ENCODE results near the gene UNC5A. TPM values are rescaled to one million over a fixed set of nuclear protein-coding genes. Genes with fewer than 3 reads are reported as not detected.

Gene UNC5A
- total RNA-seq, 1 donor from 2014 or later: not detected

DNA sequence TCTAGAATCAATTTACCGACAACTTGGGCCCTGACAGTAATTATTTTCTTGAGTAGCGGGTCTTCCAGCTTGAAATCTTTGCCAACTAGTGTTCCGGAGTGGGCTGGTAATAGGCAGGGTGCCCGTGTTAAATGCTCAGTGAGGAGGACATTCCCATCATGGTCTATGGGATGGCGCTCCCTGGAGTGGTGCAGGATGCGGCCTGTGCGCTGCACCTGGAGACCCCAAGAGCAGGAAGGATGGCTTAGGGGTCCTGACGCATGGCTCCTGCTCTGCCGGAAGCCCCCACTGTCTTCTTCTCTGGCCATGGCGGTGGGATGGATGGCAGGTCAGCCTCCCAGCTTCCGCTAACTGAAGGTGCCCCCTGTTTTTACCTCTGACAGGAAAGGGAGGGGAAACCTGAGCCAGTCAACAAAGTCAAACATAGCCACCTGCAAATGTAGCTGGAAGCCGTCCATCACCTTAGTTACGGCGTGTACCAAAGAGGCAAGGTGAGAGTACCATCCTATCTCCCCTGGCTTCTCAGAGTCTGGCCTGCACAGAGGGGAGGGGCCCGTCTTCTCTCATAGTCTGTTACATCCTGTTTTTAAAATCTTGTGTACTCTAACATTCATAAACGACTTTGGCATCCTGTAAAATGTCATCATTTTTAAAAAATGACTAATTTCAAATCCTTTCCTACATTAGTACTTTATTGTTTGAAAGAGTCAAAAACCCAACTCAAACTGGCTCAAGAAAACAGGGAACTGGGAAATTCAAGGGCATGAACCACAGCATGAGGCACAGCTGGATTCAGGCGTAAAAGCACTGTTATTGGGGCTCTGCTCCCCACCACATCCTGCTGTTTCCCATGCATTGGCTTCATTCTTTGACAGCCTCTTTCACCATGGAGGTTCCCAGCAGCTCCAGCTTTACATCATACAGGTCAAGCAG, 28.5 kb upstream of the UNC5A start:
- no peak for DNase-seq (ENCODE audit: low spot score)

DNA sequence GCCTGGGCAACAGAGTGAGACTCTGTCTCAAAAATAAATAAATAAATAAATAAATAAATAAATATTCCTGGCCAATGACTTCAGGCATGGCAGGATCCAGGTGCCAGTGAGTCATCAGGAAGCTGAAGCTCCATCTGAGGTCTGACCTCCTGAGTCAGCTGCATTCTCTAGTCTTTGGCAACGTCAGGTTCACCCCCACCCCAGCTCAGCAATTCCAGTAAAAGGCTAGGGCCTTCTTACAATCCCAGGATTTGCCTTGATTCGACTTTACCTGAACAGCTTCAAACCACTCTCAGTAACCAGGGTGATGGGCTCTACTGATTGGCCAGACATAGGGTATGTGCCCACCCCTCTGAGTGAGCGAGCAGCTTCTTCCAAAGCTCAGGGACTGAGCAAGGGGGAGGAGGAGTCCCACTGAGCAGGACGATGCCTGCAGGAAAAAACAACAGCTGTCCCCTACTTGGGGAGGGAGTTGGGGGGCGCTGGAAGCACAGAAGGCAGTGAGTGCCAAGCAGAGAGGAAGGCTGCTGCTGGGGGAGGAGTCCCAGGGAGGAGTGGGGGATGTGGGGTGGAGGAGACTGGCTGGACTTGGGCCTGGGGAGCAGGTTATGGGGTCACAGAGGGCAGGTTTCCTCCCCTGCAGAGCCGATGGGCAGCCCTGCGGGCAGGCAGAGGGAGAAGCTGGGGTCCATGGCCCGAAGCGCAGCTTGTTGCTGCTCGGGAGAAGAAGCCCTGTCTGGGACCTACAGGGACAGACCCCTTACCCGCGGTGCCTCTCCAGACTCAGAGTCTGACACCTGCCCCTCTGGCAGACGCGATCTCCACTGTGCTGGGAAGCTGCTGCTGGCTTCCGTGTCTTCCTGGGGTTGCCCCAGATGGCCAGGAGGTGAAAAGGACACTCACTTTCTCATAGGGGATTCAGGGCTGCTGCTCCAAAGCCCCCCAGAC, 25.9 kb upstream of the UNC5A start:
- DNase-seq (ENCODE audit: low spot score): no peak

DNA sequence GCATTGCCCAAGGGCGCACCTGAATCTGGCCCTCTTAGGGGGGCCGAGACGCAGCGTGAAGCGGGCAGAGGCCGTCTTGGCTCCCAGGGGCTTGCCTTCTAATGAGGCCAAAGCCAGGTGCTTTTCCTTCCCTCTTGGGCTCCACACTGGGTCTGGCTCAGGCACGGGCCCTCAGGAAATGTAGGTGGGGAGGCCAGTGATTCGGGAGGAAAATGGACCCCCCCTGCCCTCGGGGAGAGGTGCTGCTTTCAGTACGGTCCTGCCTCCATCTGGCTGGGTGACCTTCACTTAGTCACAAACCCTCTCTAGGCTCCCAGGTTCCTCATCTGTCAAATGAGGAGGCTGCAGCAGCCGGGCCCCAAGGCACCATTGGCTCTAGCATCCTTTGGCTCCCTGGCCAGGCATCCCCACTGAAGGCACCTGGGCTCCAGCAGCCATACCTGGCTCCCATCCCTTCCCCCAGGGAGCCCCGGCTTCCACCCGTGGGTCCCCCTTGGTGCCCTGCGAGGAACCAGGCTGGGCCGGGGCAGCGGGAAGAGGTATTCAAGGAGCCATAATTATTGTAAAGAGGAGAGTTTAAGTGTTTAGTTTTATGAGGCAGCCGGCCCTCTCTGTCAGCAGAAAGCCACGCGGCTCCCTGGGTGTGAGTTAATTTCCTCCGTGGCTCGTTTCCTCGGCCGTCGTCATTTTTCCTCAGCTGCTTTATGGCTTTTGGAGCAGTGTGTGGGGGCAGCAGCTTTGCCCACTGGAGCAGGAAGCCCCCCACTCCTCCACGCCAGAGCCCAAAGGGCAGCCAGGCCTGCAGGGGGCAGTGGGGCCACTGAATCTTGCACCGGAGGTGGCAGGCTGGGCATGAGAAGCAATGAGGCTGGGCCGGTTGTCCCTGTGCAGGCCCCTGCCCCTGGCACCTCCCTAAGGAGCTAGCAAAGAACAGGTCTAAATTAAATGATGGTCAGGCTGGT, 24.9 kb upstream of the UNC5A start:
- DNase-seq (ENCODE audit: low spot score): no peak

DNA sequence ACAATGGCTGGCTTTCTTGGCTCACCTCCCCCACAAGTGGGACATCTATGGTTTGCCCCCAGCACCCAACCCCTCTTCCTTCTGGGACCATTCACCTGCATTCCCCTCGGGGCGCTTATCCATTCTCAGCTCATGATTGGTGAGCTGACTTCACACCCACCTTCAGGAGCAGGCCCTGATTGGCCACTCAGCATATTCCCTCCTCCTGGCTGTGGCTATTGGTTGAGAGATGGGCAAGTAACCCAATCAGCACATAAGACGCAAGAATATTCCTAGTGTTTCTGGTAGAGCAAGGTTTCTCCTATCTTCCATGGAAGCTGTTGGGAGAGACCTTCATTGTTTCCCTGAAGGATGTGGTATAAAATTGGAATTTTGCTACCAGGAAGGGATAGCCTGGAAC, 22.7 kb upstream of the UNC5A start:
- DNase-seq (ENCODE audit: low spot score): no peak

DNA sequence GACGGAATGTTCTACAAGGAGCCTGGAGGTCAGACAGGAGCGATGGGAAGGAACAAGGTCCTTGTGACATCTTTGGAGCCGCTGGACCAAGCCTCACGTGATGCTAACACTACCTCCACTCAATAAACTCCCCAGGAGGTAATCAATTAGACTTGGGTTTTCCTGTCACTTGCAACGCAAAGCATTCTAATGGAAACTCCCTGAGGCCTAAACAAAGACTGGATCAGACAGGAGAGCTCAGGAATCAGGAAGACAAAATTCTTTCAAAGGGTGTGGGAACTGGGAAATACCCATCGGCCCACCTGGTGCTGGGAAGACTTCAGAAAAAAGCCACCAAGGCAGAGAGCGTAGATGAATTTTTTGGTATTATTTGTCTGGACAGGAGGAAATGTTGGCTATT, 22.3 kb upstream of the UNC5A start:
- no peak for DNase-seq (ENCODE audit: low spot score)

DNA sequence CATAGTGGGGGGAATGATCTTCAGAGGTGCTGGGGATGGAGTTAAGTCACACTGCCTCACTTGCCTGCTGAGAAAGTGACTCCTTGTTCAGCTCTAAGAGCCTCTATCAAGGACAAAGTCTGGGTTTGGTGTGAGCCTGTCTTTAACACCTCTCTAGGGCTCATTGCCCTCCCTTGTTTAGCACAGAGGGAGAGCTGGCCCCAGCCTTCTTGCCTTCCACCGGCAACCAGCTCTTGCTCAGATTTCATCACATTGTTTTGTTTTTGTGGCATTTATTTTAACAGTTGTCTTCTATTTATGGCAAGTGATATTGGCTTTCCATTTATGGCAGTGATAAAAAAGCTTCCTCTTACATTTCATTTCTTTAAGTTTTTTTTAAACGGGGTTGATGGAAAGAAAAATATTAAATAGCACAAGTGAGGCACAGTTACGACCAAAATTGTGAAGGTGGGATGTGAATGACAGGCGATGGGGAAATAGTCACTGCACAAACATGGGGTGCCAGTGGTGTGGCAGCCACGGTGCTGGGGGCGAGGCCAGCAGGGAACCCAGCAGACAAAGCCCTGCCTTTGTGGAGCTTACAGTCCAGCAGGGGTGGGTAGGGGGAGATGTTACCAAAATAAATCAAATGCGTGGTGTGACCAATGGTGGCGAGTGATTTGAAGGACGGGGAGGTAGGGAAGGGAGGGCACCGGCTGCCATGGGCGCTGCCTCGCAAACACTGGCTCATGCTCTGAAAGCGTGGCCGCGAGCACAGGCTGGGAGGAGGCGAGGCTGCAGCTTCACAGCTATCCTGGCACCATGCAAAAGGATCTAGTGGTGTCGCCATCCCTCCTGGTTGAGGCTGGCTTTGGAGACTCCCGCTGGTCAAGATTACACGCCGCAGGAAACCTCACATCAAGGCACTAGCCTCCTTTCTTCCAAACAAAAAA, 21.2 kb upstream of the UNC5A start:
- DNase-seq (ENCODE audit: low spot score): no peak

GRCh38 chr5:176789873-176790615, 20.3 kb upstream of the UNC5A start:
- DNase-seq (ENCODE audit: low spot score): no peak

GRCh38 chr5:176790941-176791340, 19.4 kb upstream of the UNC5A start:
- no peak for DNase-seq (ENCODE audit: low spot score)

DNA sequence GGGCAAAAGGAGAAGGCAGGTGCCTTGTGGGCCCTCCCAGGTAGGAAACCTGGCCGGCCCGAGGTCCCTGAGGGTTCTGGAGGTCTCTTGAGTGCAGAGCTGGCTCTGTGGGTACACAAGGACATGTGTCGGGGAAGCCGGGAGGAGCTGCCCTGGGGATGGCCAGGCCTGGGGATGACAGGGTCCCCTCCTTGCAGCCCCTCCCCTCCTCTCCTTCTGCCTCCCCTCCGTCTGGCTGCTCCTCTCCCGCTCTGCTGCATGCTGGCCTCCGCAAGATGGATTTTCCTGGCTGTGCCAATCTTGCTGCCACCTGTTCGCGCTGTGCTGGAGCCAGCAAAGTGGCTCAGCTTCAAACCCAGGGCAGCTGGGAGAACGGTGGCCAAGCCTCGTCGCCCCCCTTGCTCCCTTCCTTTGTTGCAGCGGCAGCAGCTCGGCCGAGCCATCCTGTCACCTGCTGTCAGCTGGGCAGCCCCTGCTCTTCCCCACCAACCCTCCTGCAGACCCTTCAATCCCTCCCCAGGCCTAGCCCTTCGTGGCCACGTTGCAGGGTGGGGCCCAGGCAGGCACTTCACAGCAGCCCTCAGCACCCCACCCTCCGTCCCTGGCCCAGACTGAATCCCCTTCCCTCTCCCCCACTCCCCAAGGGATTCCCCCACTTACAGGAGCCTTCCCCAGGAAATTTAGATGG, 17.6 kb upstream of the UNC5A start:
- no peak for DNase-seq (ENCODE audit: low spot score)

DNA sequence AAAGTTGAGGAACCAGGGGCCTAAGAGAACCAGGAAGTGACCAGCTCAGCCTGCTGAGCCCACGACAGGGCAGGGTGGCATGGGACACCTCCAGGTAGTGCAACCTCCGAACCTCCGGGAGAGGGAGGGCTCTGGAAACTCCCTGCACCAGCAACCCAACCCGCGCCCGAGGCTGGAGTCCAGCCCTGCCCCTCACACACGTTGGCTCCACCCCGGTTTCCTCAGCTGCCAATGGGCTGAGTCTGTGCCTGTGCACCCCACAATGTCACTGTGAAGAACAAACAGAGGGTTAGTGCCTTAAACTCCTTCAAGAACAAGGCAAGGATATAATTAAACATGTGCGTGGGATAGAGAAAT, 17.0 kb upstream of the UNC5A start:
- DNase-seq (ENCODE audit: low spot score): no peak

- DNase-seq (ENCODE audit: low spot score): no peak
Measured at GRCh38 chr5:176793736-176794135, 16.6 kb upstream of the UNC5A start.

DNA sequence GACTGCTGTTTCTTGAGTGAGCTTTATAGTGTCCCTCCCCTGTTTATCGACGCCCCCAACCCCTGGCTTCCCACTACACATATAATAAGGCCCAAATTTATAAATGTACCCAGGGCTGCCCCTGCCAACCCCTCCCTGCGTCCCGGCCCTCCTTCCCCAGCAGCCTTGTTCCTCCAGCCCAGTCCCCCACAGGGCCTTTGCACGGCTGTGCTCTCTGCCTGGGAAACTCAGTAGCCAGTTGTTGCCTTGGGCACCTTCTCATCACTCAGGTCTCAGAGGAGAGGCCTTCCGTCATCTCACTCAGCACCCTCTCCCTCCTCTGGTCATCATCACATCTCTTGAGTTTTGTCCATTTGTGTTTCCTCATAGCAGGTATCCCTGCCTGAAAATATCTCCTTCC, 15.8 kb upstream of the UNC5A start:
- no peak for DNase-seq (ENCODE audit: low spot score)

DNA sequence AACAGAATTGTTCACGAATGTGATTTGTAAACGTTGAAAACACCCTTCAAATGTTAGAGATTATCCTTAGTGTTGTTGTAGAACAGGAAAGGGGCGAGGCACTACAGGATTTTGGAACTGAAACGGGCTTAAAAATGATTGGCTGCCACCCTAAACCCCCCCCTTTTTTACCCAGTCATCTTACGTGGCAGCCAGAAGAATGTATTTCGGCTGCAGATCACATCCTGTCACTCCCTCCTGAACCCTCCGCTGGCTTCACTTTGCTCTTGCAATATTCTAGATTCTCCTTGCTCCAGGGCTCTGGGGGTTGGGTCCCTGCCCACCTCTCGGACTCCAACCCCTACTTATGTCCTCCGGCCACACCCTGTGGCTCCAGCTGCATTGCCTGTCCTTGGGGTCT, 13.9 kb upstream of the UNC5A start:
- no peak for DNase-seq (ENCODE audit: low spot score)

DNA sequence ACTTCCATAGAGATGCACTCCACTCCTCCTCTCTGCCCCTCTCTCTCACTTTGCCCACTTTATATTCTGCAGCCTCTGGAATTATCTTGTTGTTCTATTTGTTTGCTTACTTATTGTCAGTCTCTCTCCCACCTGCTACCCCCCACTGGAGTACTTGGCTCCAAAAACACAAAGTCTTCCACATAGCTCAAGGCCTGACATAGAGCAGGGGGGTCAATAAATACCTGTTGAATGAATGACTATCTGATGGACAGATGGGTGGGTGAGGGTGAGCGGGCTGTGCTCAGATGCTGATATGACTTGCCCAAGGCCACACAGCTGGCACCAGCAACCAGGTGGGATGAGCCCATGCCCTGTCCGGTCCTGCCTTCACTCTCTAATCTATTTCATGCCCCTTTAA, 13.4 kb upstream of the UNC5A start:
- DNase-seq (ENCODE audit: low spot score): no peak

DNA sequence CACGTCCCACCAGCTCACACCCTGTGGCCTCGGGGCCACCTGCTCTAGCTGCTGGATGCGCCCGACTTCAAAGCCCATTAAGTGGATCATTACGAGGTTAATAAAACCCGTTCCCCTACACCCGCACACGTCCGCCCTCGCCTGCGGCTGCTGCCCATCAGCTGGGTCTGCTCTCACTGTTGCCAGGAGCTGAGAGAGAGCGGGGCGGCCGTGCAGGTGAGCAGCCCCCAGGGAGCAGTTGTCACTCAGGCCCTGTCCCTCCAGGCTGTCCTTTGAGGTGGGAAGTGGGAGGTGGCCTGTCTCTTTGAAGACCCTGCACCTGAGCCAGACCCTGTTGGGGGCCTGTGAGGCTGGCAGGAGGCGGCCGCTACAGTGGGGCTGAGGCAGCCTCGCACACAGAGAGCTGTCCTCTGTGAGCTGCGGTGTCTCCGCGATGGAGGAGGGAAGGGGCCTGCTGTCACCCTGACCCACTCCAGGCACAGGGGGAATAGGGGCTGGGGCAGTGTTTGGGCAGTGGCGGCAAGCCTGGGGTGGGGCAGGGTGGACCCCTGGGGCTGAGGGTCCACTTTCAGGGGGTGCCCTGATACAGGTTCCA, 12.8 kb upstream of the UNC5A start:
- no peak for DNase-seq (ENCODE audit: low spot score)

- no peak for DNase-seq (ENCODE audit: low spot score)
Measured at GRCh38 chr5:176798086-176798876, 12.1 kb upstream of the UNC5A start.

DNA sequence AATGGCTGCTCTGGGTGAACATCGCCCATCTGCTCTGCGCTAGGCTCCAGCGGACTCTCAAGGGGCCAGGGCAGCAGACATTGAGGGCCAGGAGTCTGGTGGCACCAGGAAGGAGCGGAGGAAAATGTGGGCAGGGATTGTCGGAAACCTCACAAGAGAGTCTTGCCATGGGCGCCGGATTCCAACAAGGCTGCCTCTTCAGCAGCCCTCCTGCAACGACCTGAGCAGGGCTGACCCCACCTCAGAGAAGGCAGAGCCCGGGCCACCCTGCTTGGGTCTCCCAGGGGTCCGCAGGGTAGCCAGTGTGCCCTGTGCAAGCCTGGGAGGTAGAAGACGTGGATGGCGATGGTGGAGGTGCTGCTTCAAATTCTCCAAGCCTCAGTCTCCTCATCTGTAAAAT, 11.4 kb upstream of the UNC5A start:
- DNase-seq (ENCODE audit: low spot score): no peak

GRCh38 chr5:176799488-176799887, 10.9 kb upstream of the UNC5A start:
- no peak for DNase-seq (ENCODE audit: low spot score)
